NCI-H524 treated with DMSO at 0.1 percent for 48 hours (cell line): ENCODE measurements around the gene KIAA0930.
"Not testable (repeated sequence)": the region's sequence is repeated elsewhere in the genome, so short reads cannot be mapped to it uniquely, and the experiment has no call there.

ENCODE experiments used
- DNase-seq: peaks from one replicate; lab custom pipeline; 2025; lab: John Stamatoyannopoulos, UW

KIAA0930 gene

DNA sequence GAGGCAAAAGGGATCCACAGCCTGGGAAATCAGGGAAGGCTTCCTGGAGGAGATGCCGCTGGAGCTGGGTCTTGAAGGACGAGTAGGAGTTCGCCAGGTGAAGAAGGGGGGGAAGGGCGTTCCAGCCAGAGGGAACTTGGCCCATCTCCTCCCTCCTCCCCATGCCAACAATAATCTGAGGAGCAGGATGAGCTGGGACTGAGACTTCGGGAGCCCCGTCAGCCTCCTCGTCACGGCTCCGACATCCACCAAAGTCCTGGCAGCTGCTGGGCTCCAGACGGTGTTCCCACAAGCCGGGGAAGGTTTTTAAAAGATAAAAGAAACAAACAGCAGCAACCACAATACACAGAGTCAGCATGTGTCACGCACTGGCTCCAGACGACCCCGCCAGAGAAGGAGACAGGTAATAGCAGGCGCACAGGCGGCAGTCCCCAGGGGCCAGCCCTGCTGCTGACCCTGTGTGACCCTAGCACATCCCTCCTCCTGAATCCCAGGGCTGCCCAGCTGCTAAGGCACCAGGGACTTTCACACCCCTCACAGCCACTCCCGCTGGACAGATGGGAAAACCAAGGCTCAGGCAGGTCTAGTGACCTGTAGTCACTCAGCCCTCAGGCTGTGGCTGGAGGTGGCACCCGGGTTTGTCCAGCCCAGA, 39.7 kb downstream of the KIAA0930 start:
- no peak for DNase-seq

DNA sequence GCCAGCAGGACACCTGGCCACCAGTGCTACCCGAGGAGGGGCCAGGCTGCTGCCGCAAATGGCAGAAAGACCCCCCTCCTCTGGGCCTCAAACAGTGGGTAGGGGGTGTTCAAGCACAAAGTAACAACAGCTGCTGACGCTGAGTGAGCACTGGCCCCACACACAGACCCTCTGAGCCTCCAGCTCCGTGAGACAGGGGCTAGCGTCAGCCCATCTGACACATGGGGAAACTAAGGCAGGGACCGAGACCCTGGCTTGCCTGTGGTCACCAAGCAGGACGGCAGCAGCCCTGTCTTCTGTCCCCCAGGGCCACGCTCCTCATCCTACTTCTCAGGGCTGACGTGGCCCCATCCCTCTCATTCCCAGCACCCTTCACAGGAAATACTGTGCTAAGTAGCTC, 40.5 kb downstream of the KIAA0930 start:
- no peak for DNase-seq

DNA sequence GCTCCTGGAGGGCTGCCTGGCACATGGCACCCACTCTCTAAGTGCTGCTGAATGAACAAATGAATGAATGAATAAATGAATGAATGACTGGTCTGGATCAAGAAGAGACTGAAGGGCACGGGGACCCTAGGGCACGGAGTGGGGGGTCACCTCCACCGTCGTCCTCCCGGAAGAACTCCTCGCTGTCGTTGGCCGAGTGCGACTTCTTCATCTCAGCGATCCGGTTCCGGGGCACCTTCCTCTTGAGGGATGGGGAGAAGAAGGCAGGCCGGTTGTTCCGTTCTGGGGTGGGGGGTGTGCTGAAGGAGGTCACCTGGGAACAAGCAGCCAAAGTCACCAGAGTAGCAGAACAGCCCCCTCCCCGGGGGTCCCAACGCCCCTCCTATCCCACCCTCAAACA, 41.0 kb downstream of the KIAA0930 start:
- no peak for DNase-seq

DNA sequence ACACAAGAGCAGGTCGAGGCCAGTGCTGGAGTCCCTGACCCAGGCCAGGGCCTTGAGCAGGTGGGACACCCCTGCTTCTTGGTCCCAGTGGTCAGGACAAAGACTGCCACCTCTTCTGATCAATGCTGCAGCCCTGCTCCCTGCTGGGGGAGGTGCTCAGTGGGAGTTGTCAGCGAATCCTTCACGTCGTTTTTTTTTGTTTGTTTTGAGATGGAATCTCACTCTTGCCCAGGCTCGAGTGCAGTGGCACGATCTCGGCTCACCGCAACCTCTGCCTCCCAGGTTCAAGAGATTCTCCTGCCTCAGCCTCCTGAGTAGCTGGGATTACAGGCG, 42.3 kb downstream of the KIAA0930 start:
- DNase-seq = no peak

DNA sequence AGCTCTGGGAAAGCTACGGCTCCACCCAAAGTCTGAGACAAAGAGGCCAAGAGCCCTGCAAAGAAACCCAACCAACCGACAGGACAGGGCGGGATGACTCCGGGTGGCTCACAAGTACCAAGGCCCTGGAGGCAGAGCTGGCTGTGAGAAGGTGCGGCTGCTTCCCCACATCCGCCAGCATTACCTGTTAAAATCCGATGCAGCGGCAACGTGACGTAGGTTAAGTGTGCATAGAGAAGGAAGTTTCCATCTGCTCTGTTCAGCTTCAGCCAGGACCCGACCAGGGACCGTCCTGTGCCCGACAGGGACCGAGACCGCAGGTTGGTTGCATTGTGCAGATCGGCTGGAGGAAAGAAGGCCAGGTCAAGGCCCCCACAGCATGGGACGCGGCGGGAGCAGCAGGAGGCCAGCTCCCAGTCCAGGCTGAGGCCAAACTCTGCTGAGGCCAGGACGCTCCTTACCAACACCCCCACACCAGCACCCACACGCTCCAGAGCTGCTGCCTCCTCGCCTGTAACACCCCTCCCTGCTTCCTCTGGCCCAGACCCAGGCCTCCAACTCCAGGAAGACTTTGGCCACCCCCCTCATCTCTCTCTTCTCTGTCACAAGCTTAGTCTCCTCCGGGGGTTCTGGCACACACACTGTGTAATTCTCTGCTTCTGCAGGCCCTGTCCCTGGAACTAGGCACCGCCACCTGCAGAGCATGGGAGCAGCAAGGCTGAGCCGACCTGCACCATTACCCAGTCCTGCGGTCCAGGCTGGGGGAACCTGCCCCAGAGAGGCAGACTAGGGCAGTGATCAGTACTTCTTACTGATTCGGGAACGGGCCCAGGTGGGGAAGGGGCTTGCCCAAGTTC, 42.9 kb downstream of the KIAA0930 start:
- no peak for DNase-seq

DNA sequence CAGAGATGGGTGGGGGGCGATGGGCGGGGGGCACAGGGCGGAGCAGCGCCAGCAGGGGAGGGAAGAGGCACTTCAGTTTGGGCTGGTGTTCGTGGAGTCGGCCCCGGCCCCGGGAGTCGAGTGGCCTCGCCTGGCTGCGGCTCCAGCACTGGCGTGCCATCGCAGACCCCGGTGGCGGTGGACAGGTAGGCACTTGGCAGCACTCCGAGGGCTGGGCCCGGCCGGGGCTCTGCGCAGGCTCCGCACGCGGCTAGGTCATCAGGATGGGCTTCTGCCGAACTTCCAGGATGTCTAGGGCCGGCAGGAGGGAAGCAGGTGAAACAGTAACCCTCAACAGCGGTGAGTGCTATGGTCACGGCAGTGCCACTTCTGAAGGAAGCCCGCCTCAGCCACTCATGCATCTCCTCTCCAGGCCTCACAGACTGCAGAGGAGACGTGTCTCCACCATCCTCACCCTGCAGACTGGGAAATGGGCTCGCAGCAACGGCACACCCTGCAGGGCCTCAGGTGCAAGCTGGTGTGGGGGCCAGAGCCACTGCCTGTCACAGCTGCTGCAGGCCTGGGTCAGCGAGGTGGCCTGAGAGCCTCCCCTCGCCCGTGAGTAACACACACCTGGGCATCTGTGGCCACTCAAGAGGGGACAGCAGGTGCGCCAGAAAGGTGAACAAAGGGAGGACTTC, 43.6 kb downstream of the KIAA0930 start:
- no peak for DNase-seq

DNA sequence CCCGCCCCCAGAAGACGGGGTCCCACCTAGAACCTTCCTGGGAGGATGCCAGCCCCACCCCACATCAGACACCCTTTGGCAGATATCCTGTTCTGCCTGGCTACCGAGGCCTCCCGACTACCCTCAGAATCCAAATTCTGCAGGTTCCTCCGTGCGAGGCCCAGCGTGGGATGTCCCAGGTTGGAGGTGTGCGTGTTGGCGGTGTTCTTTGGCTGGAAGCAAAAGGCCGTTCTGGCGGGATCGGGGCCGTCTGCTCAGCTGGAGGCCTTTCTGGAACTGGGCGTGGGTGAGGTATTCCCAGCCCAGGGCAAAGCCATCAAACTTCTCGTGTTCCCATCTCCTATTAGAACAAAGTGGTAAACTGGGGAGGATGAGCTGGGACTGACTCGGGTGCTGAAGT, 44.4 kb downstream of the KIAA0930 start:
- DNase-seq = no peak

DNA sequence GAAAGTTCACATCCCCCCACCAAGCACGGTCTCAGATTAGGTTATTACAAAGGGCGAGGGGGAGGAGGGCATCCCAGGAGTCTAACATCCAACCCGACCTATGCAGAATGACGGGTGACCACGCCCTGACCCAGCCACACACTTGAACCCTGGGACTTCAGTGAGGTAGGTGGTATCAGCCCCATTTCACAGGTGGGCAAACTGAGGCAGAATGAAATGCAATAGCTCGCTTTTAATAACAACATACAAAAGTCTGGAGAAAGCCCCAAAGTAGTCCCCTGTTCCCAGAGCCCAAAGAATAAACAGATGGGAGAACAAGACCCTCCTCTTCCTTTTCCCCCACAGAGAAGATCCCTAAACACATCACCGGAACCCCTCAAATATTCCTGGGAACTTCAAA, 45.1 kb downstream of the KIAA0930 start:
- no peak for DNase-seq

DNA sequence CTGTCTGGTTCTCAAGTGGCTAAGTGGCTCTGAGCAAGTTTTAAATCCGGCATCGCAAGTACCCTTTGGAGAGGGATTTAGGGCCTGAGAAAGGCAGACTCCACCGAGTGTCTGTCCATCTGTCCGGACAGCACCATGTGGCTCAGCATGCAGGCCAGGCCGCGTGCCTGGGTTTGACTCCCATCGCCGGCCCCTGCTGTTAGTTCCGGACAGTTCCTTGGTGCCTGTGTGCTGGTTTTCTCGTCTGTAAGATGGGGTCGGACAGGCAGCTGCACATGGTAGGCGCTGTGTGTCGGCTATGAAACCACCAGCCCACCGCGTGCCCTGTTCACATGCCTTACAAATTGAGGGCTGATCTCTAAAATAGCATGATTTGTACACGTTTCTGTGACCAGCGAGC, 46.0 kb downstream of the KIAA0930 start:
- peak; percentile 72 for DNase-seq

DNA sequence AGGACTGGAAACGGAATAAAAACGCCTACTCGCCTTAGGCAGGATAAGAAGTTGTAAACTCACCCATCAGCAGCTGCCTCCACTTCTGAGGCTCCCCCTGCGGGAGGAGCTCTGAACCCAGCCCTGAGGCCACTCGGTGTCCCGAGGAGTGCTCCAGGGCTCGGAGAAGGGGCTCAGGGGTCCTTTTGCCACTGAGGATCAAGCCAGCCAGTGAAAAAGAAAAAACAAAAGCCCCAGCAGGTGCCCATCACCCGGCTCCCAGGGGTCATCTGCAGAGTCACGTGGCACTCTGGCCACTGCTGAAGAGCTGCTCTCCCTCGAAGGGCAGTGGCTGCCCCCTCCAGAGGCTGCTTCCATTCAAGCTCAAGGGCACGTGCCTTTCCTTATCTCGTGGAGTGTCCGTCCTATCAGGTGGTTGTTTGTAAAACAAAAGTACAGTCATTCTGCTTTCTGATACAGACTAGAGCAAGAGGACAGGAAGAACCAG, 48.0 kb downstream of the KIAA0930 start:
- no peak for DNase-seq

DNA sequence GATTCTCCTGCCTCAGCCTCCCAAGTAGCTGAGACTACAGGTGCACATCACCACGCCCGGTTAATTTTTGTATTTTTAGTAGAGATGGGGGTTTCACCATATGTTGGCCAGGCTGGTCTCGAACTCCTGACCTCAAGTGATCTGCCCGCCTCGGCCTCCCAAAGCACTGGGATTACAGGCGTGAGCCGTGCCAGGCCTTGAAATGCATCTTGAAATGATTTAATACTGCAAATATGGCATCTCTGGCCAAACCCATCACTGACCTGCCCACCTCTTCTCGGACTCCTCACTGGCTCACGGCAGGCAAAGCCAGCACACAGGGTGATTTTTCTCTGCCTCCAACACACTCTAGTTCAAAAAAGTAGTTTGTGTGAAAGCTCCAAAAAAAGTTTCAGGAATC, 48.9 kb downstream of the KIAA0930 start:
- not testable (repeated sequence) for DNase-seq

DNA sequence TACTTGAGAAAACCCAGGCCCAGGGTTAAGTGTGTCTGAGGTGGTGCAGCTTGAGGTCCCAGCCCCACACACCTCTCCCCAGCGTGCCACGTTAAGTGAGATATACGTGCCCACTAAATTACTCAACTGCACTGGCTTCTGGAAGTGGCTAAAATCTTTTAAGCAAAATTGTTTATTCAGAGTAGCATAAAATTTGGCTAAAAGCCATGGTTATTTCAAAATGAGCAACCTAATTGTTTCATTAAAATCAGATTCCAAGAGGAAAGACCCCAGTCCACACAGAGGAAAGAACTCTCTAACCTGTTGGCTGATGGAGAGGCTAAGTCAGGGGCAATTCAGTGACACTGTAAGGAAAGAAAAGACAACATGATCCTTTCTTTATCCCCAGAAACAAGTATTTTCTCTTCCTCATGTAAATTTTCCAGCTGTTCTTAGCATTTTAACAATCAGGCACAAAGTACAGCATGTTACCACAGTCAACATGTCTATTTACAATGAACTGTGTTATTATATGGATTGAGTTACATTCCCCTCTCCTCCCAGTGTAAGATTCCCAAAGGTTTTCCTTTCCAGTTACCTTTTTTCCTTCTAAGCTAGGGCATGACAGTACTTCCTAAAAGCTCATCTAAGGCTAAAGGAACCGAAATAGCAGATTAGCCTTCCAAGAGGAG, 50.4 kb downstream of the KIAA0930 start:
- DNase-seq = no peak

DNA sequence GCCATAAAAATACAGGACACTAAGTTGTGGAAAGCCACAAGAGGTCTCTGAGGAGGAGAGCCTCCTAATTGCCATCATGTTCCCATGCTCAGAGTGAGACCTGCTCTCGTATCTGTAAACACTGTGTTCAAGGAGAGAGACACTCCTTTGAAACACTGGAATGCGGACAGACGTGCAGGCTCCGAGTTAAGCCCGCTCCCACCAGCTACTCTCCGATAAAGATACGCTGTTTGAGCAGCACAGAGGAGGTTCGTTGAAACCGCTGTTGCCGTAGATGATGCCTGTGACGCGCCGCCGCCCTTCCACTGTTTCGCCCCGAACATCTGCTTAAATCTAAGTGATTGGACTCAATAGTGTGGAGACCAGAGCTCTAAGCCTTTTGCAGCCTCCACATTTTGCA, 51.9 kb downstream of the KIAA0930 start:
- no peak for DNase-seq

DNA sequence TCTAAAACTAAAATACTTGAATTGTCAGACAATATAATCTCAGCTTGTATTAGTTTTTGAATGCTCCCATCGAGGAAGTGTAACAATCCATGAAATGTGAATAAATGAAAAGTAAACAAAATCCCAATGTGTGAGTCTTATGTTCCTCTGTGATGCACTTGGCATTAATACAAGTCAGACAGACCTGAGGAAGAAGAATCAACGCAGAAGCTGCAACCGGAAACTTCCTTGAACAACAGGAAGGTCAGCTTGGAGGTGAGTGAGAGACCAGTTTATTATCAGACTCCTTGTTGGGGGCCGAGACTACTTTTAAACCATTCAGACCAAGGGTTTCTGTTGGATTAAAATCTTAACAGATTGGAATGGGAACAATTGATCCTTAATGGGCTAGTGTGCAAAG, 52.8 kb downstream of the KIAA0930 start:
- DNase-seq = no peak

DNA sequence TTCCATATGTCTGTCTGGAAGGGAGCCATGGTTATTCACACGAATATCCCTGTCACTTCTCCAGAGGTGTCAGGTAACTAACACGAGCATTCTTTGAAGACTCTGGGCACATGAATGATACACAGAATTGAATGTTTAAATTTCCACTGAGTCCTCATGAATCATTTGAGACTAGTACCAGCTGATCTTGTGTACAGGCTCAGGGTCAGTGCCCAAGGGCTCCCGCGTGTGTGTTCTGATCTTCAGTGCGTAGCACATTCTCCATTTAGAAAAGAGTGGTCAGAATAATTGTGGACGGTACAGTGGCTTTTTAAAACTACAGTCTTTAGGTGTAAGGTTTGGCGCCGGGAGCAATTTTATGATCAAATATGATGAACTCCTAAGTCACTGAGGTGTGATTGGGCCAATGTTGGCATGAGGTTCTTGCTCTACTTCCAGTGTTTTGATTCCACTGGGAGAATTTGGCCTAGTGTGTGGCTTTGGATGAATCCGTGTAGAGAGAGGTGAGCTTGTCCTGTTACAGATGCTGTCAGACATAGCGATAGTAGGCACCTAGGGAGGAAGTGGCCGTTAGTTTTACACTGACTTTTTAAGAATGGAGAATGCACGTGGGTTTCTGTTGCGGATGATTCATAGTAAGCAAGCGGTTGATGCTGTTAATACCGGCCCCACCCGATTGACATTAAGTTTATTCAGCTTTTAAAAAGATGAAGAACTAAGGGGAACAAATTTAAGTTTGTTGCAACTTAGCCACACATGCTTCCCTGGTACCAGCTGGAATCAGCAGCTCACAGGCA, 54.8 kb downstream of the KIAA0930 start:
- no peak for DNase-seq

DNA sequence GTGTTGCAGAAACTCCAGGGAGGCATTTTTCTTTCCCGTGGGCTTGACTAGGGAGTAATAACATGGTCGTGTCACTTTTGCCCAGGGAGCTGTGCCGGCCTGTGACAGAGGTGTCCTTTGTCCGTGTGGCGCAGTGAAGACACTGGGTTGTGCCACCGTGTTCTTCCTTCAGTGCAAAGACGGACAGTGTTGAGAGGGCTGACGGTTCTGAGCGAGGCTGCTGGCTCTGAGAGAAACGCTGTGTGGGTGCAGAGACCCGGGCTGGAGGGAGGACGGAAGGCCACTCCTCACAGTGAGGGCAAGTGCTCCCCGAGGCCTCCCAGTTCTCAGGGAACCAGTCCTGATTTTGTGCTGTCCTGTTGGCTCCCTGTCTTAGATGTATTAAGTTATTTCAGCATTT, 56.7 kb downstream of the KIAA0930 start:
- DNase-seq = no peak

DNA sequence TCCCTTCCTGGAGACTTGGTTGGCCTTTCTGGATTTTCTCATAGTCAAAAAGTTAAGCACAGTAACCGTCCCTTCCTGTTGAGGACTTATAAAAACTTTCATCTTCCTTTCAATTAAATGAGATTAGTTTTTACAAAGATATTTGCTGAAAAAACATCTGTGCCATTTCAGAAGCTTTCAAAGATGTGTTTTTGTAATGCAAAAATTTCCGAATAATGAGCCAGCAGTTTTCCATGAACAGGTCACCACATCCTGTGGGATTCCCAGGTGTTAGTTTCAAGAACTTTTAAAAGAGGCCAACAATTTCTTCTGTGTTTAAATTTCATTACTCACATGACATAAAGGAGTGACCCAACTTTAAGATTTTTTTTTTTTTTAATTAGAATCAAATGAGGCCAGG, 58.9 kb downstream of the KIAA0930 start:
- DNase-seq = no peak

DNA sequence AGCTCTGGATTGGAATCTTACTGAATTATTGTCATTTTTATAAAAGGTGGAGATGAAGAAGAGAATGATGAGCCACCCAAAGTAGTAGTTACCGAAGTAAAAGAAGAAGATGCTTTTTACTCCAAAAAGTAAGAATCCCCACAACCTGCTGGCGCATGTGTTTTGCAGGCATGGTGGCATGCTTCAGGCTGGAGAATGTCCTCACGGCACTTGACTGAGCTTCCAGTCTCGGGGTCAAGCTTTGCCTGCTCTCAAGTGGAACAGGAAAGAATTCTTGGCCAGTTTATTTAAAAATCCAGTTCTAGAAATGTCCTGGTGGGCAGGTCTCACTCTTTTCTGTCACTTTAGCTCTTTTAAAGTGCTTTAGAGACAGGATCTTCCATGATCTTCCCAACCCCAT, 59.5 kb downstream of the KIAA0930 start:
- no peak for DNase-seq

DNA sequence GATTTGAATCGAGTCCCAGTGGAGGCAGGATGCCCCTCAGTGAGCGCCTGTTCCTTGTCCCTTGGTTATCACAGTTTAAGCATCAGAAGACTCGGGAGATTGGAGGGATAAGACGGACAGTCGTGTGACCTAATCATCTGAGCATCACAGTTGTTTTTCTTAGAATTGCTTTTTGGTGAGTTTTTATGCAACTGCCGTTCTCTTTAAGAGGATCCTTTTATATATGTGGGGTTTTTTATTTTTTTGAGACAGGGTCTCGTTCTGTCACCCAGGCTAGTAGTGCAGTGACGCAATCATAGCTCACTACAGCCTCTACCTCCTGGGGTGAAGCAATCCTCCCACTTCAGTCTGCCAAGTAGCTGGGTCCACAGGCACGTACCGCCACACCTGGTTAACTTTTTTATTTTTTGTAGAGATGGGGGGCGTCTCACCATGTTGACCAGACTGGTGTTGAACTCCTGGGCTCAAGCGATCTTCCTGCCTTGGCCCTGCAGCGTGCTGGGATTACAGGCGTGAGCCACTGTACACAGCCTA, 60.5 kb downstream of the KIAA0930 start:
- no peak for DNase-seq

DNA sequence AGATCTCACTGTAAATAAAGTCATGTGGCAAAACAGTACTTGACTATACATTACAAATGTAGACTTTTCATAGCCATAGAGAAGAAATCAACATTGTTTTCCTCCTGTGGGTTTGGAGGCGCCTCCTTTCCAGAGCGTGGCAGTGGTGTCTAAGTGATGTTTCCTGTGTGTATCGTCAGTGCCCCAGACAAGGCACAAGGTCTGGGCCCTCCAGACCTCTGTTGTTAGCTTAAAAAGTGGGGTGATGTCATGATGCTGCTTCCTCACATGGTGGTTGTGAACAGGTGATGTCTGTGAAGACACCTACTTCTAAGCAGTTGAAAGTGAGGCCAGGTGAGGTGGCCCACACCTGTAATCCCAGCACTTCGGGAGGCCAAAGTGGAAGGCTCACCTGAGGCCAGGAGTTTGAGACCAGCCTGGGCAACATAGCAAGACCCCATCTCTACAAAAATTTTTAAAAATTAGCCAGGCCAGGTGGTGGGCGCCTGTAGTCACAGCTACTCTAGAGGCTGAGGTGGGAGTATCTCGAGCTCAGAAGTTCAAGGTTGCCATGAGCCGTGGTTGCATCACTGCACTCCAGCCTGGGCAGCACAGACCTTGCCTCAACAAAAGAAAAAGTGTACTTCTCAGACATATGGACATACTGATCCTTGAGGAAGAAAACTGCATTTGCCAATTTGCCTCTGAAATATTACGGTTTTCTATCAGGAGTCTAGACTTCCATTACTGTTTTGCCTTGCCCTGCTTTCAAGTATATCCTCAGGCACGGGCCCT, 61.2 kb downstream of the KIAA0930 start:
- DNase-seq = no peak
